NB4 (cell line): ENCODE measurements around the gene DRD2.

ENCODE experiments used
- CTCF ChIP-seq: IDR thresholded peaks from one replicate; pipeline ENCODE4 v1.5.1; 2012; ENCODE audit warnings: low read depth, low read length
- POLR2A ChIP-seq: IDR thresholded peaks from 2 replicates; pipeline ENCODE4 v1.6.1; 2011; ENCODE audit warnings: mild to moderate bottlenecking; ENCODE audit not compliant: insufficient read length; ENCODE audit errors: extremely low read depth

- no peak for TF ChIP-seq CTCF
- TF ChIP-seq POLR2A = no peak
Measured at GRCh38 chr11:113464416-113464815, 10.8 kb downstream of the DRD2 start.
